HepG2 (cell line): Measurements from ENCODE around the gene POC1A. TPM values are rescaled to one million over a fixed set of nuclear protein-coding genes. Genes with fewer than 3 reads are reported as not detected.

Experiments used
- ATAC-seq: fragments of 200-7000 bp; cut with Tn5 transposase; 3 replicates; pipeline ENCODE4 v1.9.1; 2020; ENCODE audit warnings: mild to moderate bottlenecking, moderate library complexity
- BruUV-seq: library from RNA; stranded (reverse); fragments of 400-500 nt; replicated peaks from 2 replicates; lab custom pipeline; 2021; lab: Mats Ljungman, UMichigan
- CTCF ChIA-PET: fragments of 300-600 bp; formaldehyde crosslinking; extraction: SDS; loops from one replicate; lab custom pipeline; 2021; ENCODE audit warnings: low total read pairs, inconsistent platforms, low intra/inter-chr PET ratio; lab: Yijun Ruan, JAX
- POLR2A ChIA-PET: fragments of 350-600 bp; sonication (Branson Sonifier 250); formaldehyde crosslinking; loops from one replicate; lab custom pipeline; 2020; ENCODE audit warnings: antibody characterized with exemption, inconsistent platforms; lab: Yijun Ruan, JAX
- DNase-seq: peaks from one replicate; pipeline ENCODE4 v3.0.0-alpha.2; 2015; ENCODE audit warnings: low spot score
- FAIRE-seq: peaks from 3 replicates; lab custom pipeline; 2011; peaks lifted over from hg19 to GRCh38; lab: Jason Lieb, UNC
- H2AFZ ChIP-seq: one replicate; pipeline ENCODE4 v1.6.1; 2011; ENCODE audit warnings: low read length, inconsistent platforms
- H3K27ac ChIP-seq: fragments of 300-600 bp; 3 replicates; pipeline ENCODE4 v1.8.0; 2011; ENCODE audit warnings: mixed run types, mild to moderate bottlenecking, mixed read lengths, low read length, inconsistent platforms; ENCODE audit not compliant: insufficient read depth; ENCODE audit errors: extremely low read length
- H3K27me3 ChIP-seq, 2 experiments: fragments of 200-600 bp in 1 of 2; 2 replicates in 1 of 2; 3 replicates in 1 of 2; pipeline versions ENCODE4 v1.6.0 to v1.8.0; 2011; ENCODE audit warnings: low read length in 2 of 2, mild to moderate bottlenecking in 2 of 2, moderate library complexity in 2 of 2, inconsistent platforms in 1 of 2; ENCODE audit not compliant: insufficient read depth in 2 of 2, control insufficient read depth in 1 of 2
- H3K36me3 ChIP-seq, 2 experiments: fragments of 200-600 bp in 1 of 2; replicated peaks in 1 of 2; 2 replicates in 1 of 2; 3 replicates in 1 of 2; pipeline versions ENCODE4 v1.5.1 to v1.8.0; 2011; ENCODE audit warnings: low read length in 2 of 2, inconsistent platforms in 1 of 2; ENCODE audit not compliant: insufficient read depth in 2 of 2, control insufficient read depth in 1 of 2
- H3K4me1 ChIP-seq: 2 replicates; pipeline ENCODE4 v1.5.1; 2012; ENCODE audit warnings: low read length, inconsistent platforms; ENCODE audit not compliant: insufficient read depth
- H3K4me2 ChIP-seq: 2 replicates; pipeline ENCODE4 v1.6.0; 2011; ENCODE audit warnings: low read depth, low read length, inconsistent platforms
- H3K4me3 ChIP-seq, 3 experiments: fragments of 200-600 bp in 1 of 3; sonication (generic), shearing (Covaris generic) in 1 of 3; replicated peaks in 1 of 3; 2 replicates each; pipeline ENCODE4 v1.5.1; 2011 to 2016; ENCODE audit warnings: low read length in 3 of 3, inconsistent platforms in 2 of 3, low read depth in 2 of 3, mild to moderate bottlenecking in 2 of 3, control low read depth in 1 of 3, mixed read lengths in 1 of 3; ENCODE audit not compliant: insufficient read depth in 1 of 3
- H3K79me2 ChIP-seq: one replicate; pipeline ENCODE4 v1.6.1; 2011; ENCODE audit warnings: low read length, inconsistent platforms; ENCODE audit not compliant: insufficient read depth
- H3K9ac ChIP-seq: 2 replicates; pipeline ENCODE4 v1.6.0; 2011; ENCODE audit warnings: mild to moderate bottlenecking, low read depth, low read length, inconsistent platforms; ENCODE audit not compliant: insufficient read depth
- H3K9me3 ChIP-seq: 2 replicates; pipeline ENCODE4 v1.5.1; 2012; ENCODE audit warnings: mild to moderate bottlenecking, low read length
- H4K20me1 ChIP-seq: 2 replicates; pipeline ENCODE4 v1.6.0; 2011; ENCODE audit warnings: inconsistent platforms, mild to moderate bottlenecking, low read length, moderate library complexity; ENCODE audit not compliant: insufficient read depth
- CTCF ChIP-seq: sonication (generic); formaldehyde crosslinking; IDR thresholded peaks from 2 replicates; pipeline ENCODE4 v1.5.0; 2020; ENCODE audit warnings: mild to moderate bottlenecking, missing genetic modification reagents, moderate library complexity
- EED ChIP-seq: sonication (generic); formaldehyde crosslinking; IDR thresholded peaks from 2 replicates; pipeline ENCODE4 v1.5.0; 2020; ENCODE audit warnings: mild to moderate bottlenecking, missing genetic modification reagents
- HNRNPL ChIP-seq: fragments of 200-400 bp; formaldehyde crosslinking; IDR thresholded peaks from 2 replicates; pipeline ENCODE4 v1.6.1; 2017; ENCODE audit warnings: mild to moderate bottlenecking, low read depth, low read length
- RAD21 ChIP-seq: fragments of 450-650 bp; formaldehyde crosslinking; IDR thresholded peaks from 2 replicates; pipeline ENCODE4 v1.5.0; 2020; ENCODE audit warnings: mild to moderate bottlenecking
- STAG1 ChIP-seq: sonication (generic); formaldehyde crosslinking; IDR thresholded peaks from 2 replicates; pipeline ENCODE4 v1.4.0; 2020; ENCODE audit warnings: missing genetic modification reagents
- ZBTB26 ChIP-seq: IDR thresholded peaks from 2 replicates; pipeline ENCODE4 v1.6.1; 2016; ENCODE audit warnings: missing compliant biosample characterization, missing genetic modification reagents, borderline replicate concordance
- WGBS: methylation state at CpG from one replicate; pipeline ENCODE4 v1.1.6; 2017; ENCODE audit warnings: low lambda C conversion rate; 5-methylcytosine and 5-hydroxymethylcytosine counted together
- in situ Hi-C: cut with HindIII; loops from 2 replicates; pipeline ENCODE4 v1.10.0; 2017; ENCODE audit warnings: low pct_unique_long_range_greater_than_20kb; ENCODE audit not compliant: extremely low pct_ligation_motif_present
- intact Hi-C: fragments of 100-400 bp; cut with micrococcal nuclease; formaldehyde crosslinking; loops from one replicate; pipeline ENCODE4 v1.10.0; 2022; ENCODE audit not compliant: unreplicated experiment
- polyA plus RNA-seq, 8 experiments: library from polyadenylated mRNA; depleted of rRNA in 3 of 8; stranded (reverse) in 7 of 8; unstranded in 1 of 8; fragments of >200 nt; fragmentation: Illumina TruSeq in 4 of 8; extraction: Trizol in 4 of 8; gene quantifications; 2 replicates each; pipeline versions ENCODE4 v1.2.1 to v1.2.3, GENCODE V29; 2011 to 2016; ENCODE audit warnings: low read depth in 4 of 8, missing spikeins in 1 of 8, mixed read lengths in 1 of 8; ENCODE audit not compliant: insufficient read depth in 1 of 8
- total RNA-seq, 5 experiments: library from RNA; depleted of rRNA; stranded (reverse); fragments of >200 nt; fragmentation: Illumina TruSeq; extraction: Trizol; gene quantifications; 2 replicates each; pipeline ENCODE4 v1.2.3, GENCODE V29; 2016; ENCODE audit warnings: low read depth in 1 of 5
- TF ChIP-seq, protein P1 (sequence below): sonication (generic); formaldehyde crosslinking; IDR thresholded peaks from 2 replicates; pipeline ENCODE4 v1.4.0; 2020; ENCODE audit warnings: missing genetic modification reagents, borderline replicate concordance

POC1A gene
- total and polyA plus RNA-seq, 2 of the 13 experiments (the other 11 are each of a cell fraction or from before 2014, with no cell fraction given): 14.6 to 20.0 TPM

- Histone ChIP-seq H3K27me3 (no peaks in the 10 kb centered on the region), H3K9me3 (no peaks in the 10 kb centered on the region), H3K79me2 (no peaks in the 10 kb centered on the region), H3K4me3 (no peak overlapping the region), H2AFZ (no peak overlapping the region), H4K20me1 (no peaks in the 10 kb centered on the region), H3K4me2 (no peak overlapping the region), H3K36me3 (no peaks in the 10 kb centered on the region), H3K4me1 (peaks cover 75% of the 10 kb centered on the region), H3K27ac (no peak overlapping the region), H3K9ac (no peak overlapping the region)
- ATAC-seq: peak; percentile 42
- DNase-seq: no peak
- intact Hi-C loops (no loop called here), in situ Hi-C loops (no loop called here)
- BruUV-seq: no TSS peak
- no peak for FAIRE-seq
- WGBS: 88% methylated on average over 11 of the region's 13 CpGs
- CTCF ChIA-PET: no interaction called here
- POLR2A ChIA-PET: no interaction called here
- peak; percentile 26; the same call in 1 of the 2 replicates for TF ChIP-seq RAD21
- peak; percentile 53; the same call in 1 of the 2 replicates for TF ChIP-seq HNRNPL
- peak; percentile 43 for TF ChIP-seq STAG1
- TF ChIP-seq EED: no peak
- TF ChIP-seq, protein P1, sequence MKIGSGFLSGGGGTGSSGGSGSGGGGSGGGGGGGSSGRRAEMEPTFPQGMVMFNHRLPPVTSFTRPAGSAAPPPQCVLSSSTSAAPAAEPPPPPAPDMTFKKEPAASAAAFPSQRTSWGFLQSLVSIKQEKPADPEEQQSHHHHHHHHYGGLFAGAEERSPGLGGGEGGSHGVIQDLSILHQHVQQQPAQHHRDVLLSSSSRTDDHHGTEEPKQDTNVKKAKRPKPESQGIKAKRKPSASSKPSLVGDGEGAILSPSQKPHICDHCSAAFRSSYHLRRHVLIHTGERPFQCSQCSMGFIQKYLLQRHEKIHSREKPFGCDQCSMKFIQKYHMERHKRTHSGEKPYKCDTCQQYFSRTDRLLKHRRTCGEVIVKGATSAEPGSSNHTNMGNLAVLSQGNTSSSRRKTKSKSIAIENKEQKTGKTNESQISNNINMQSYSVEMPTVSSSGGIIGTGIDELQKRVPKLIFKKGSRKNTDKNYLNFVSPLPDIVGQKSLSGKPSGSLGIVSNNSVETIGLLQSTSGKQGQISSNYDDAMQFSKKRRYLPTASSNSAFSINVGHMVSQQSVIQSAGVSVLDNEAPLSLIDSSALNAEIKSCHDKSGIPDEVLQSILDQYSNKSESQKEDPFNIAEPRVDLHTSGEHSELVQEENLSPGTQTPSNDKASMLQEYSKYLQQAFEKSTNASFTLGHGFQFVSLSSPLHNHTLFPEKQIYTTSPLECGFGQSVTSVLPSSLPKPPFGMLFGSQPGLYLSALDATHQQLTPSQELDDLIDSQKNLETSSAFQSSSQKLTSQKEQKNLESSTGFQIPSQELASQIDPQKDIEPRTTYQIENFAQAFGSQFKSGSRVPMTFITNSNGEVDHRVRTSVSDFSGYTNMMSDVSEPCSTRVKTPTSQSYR (CRISPR knock-in tag): no peak
- no peak for TF ChIP-seq ZBTB26 (CRISPR knock-in tag)
- TF ChIP-seq CTCF: peak; percentile 30; the same call in 1 of the 2 replicates
Observed at GRCh38 chr3:52084954-52085680, 69.1 kb downstream of the POC1A start.
